CD4-positive, alpha-beta T cell treated with Interferon gamma for 1 hour (primary cell): Measurements from ENCODE around the gene GLIS1.

Experiments
- DNase-seq: peaks from one replicate; pipeline ENCODE4 v3.0.0-alpha.2; 2020

Gene GLIS1

GRCh38 chr1:53473463-53473862 is 265.5 kb downstream of the GLIS1 start:
- no peak for DNase-seq

GRCh38 chr1:53471000-53471399 is 268.0 kb downstream of the GLIS1 start:
- DNase-seq: no peak

GRCh38 chr1:53470584-53470983 is 268.4 kb downstream of the GLIS1 start:
- DNase-seq: no peak

GRCh38 chr1:53470155-53470554 is 268.8 kb downstream of the GLIS1 start:
- DNase-seq: no peak

GRCh38 chr1:53469373-53469772 is 269.6 kb downstream of the GLIS1 start:
- DNase-seq: no peak

GRCh38 chr1:53468374-53468773 is 270.6 kb downstream of the GLIS1 start:
- DNase-seq: no peak

GRCh38 chr1:53467391-53467790 is 271.6 kb downstream of the GLIS1 start:
- no peak for DNase-seq

- no peak for DNase-seq
Measured at GRCh38 chr1:53465023-53465957, 273.7 kb downstream of the GLIS1 start.

- no peak for DNase-seq
Measured at GRCh38 chr1:53463961-53464899, 274.7 kb downstream of the GLIS1 start.

GRCh38 chr1:53462769-53463501 is 276.0 kb downstream of the GLIS1 start:
- no peak for DNase-seq

- DNase-seq: no peak
Measured at GRCh38 chr1:53462193-53462592, 276.8 kb downstream of the GLIS1 start.

GRCh38 chr1:53461323-53462044 is 277.5 kb downstream of the GLIS1 start:
- no peak for DNase-seq

GRCh38 chr1:53460666-53461322 is 278.2 kb downstream of the GLIS1 start:
- no peak for DNase-seq

- DNase-seq: no peak
Measured at GRCh38 chr1:53460211-53460634, 278.7 kb downstream of the GLIS1 start.

GRCh38 chr1:53459321-53460175 is 279.4 kb downstream of the GLIS1 start, which contains the start of gene DMRTB1:
DMRTB1 (plus strand) TSS chr1:53459399; CDS start chr1:53459454, 55 bp downstream.
- no peak for DNase-seq

GRCh38 chr1:53458634-53459033 is 280.3 kb downstream of the GLIS1 start:
- no peak for DNase-seq
